Endodermal cell (in vitro differentiated cells): ENCODE results near the gene MAP3K5. TPM values are rescaled to one million over a fixed set of nuclear protein-coding genes. Genes with fewer than 3 reads are reported as not detected.

Experiments
- DNase-seq: peaks from one replicate; pipeline ENCODE4 v3.0.0-alpha.2; 2017
- H3K27ac ChIP-seq: 2 replicates; pipeline ENCODE4 v1.5.1; 2013; ENCODE audit warnings: mild to moderate bottlenecking, low read depth, low read length, moderate library complexity
- H3K27me3 ChIP-seq: 2 replicates; pipeline ENCODE4 v1.6.1; 2013; ENCODE audit warnings: mild to moderate bottlenecking, low read length, moderate library complexity; ENCODE audit not compliant: insufficient read depth, control insufficient read depth, poor library complexity, severe bottlenecking
- H3K36me3 ChIP-seq: 2 replicates; pipeline ENCODE4 v1.7.0; 2013; ENCODE audit warnings: mild to moderate bottlenecking, low read length, moderate library complexity; ENCODE audit not compliant: control insufficient read depth, insufficient read depth
- H3K4me1 ChIP-seq: one replicate; pipeline ENCODE4 v1.7.0; 2013; ENCODE audit warnings: low read length; ENCODE audit not compliant: control insufficient read depth, insufficient read depth
- H3K4me3 ChIP-seq: 2 replicates; pipeline ENCODE4 v1.5.1; 2013; ENCODE audit warnings: mild to moderate bottlenecking, low read length, moderate library complexity
- H3K9ac ChIP-seq: 2 replicates; pipeline ENCODE4 v1.6.1; 2013; ENCODE audit warnings: mild to moderate bottlenecking, low read length, moderate library complexity; ENCODE audit not compliant: poor library complexity, severe bottlenecking; ENCODE audit errors: extremely low read depth
- H3K9me3 ChIP-seq: 2 replicates; pipeline ENCODE4 v1.6.1; 2013; ENCODE audit warnings: mild to moderate bottlenecking, low read length, moderate library complexity; ENCODE audit not compliant: control insufficient read depth
- H3K27ac Mint-ChIP-seq: 2 replicates; pipeline ENCODE4 v1.8.0; 2020; ENCODE audit warnings: mixed read lengths
- H3K27me3 Mint-ChIP-seq: 2 replicates; pipeline ENCODE4 v1.8.0; 2021; ENCODE audit warnings: mild to moderate bottlenecking, mixed read lengths; ENCODE audit not compliant: insufficient read depth
- H3K36me3 Mint-ChIP-seq: 2 replicates; pipeline ENCODE4 v1.8.0; 2020; ENCODE audit warnings: low read depth, mixed read lengths
- H3K4me1 Mint-ChIP-seq: 2 replicates; pipeline ENCODE4 v1.8.0; 2020; ENCODE audit warnings: mixed read lengths
- H3K4me3 Mint-ChIP-seq: 2 replicates; pipeline ENCODE4 v1.8.0; 2020; ENCODE audit warnings: mild to moderate bottlenecking, moderate library complexity, mixed read lengths
- H3K9me3 Mint-ChIP-seq: 2 replicates; pipeline ENCODE4 v1.8.0; 2020; ENCODE audit warnings: mild to moderate bottlenecking, mixed read lengths
- CTCF ChIP-seq: fragments of 200-600 bp; sonication (generic); conservative IDR thresholded peaks from 2 replicates; pipeline ENCODE4 v1.5.0; 2021; ENCODE audit warnings: antibody characterized with exemption, mild to moderate bottlenecking
- WGBS, 2 experiments: methylation state at CpG; one replicate each; pipeline versions ENCODE4 v1.1.5 to v1.1.7; 2013; ENCODE audit warnings: missing lambda C conversion rate in 2 of 2, mixed read lengths in 1 of 2; ENCODE audit not compliant: insufficient coverage in 1 of 2, insufficient read length in 1 of 2; 5-methylcytosine and 5-hydroxymethylcytosine counted together
- total RNA-seq, 2 donors: library from RNA; stranded (reverse); fragmentation: NEBNext Ultra II Directional in 1 of 2; extraction: Animal tissue kit (Norgen Biotek cat#: 25700) in 1 of 2; gene quantifications; 2 replicates in 1 of 2; 3 replicates in 1 of 2; pipeline ENCODE4 v1.2.1, GENCODE V29; 2021

Gene MAP3K5
- total RNA-seq, 2 donors from 2014 or later: 1.6 to 3.4 TPM

- H3K4me3 Mint-ChIP-seq: no peak overlapping the region
- Histone ChIP-seq H3K27me3 (no peaks in the 10 kb centered on the region), H3K27ac (no peak overlapping the region), H3K9ac (no peak overlapping the region), H3K9me3 (no peaks in the 10 kb centered on the region), H3K36me3 (no peaks in the 10 kb centered on the region), H3K4me3 (no peak overlapping the region), H3K4me1 (no peaks in the 10 kb centered on the region)
- H3K9me3 Mint-ChIP-seq: no peaks in the 10 kb centered on the region
- peaks cover 2% of the 10 kb centered on the region for H3K4me1 Mint-ChIP-seq
- no peak for TF ChIP-seq CTCF
- no peaks in the 10 kb centered on the region for H3K36me3 Mint-ChIP-seq
- DNase-seq: no peak
- no peaks in the 10 kb centered on the region for H3K27me3 Mint-ChIP-seq
- 85 to 93% methylated on average over 6 to 7 of the region's 7 CpGs for WGBS, 2 experiments
- no peak overlapping the region for H3K27ac Mint-ChIP-seq
These were observed 17.0 kb upstream of the MAP3K5 start for GRCh38 chr6:136809091-136809860.

- H3K4me1 Mint-ChIP-seq: no peaks in the 10 kb centered on the region
- 100% methylated on average over 1 of the region's 1 CpG; no CpG with 5 or more reads in 1 of the 2 experiments for WGBS, 2 experiments
- H3K27me3 Mint-ChIP-seq: peaks cover 2% of the 10 kb centered on the region
- no peak overlapping the region for H3K4me3 Mint-ChIP-seq
- no peak overlapping the region for H3K27ac Mint-ChIP-seq
- H3K36me3 Mint-ChIP-seq: no peaks in the 10 kb centered on the region
- no peak for DNase-seq
- no peaks in the 10 kb centered on the region for H3K27me3 ChIP-seq
- no peaks in the 10 kb centered on the region for H3K9me3 ChIP-seq
- no peak for TF ChIP-seq CTCF
- no peaks in the 10 kb centered on the region for H3K36me3 ChIP-seq
- H3K27ac ChIP-seq: no peak overlapping the region
- no peak overlapping the region for H3K4me3 ChIP-seq
- H3K4me1 ChIP-seq: no peaks in the 10 kb centered on the region
- no peak overlapping the region for H3K9ac ChIP-seq
- H3K9me3 Mint-ChIP-seq: peaks cover 6% of the 10 kb centered on the region
These were observed 11.3 kb upstream of the MAP3K5 start for GRCh38 chr6:136803608-136804007.

GRCh38 chr6:136801581-136801980 is 9.3 kb upstream of the MAP3K5 start:
- H3K36me3 ChIP-seq: no peaks in the 10 kb centered on the region
- WGBS, 2 experiments: 90% methylated on average over 2 of the region's 2 CpGs; no CpG with 5 or more reads in 1 of the 2 experiments
- H3K4me1 ChIP-seq: no peaks in the 10 kb centered on the region
- H3K27me3 ChIP-seq: no peaks in the 10 kb centered on the region
- Mint-ChIP-seq H3K4me1 (no peaks in the 10 kb centered on the region), H3K36me3 (no peaks in the 10 kb centered on the region), H3K27ac (no peak overlapping the region), H3K9me3 (peaks cover 6% of the 10 kb centered on the region), H3K27me3 (peaks cover 2% of the 10 kb centered on the region), H3K4me3 (no peak overlapping the region)
- DNase-seq: no peak
- no peak for TF ChIP-seq CTCF
- no peak overlapping the region for H3K27ac ChIP-seq
- no peak overlapping the region for H3K9ac ChIP-seq
- H3K4me3 ChIP-seq: no peak overlapping the region
- no peaks in the 10 kb centered on the region for H3K9me3 ChIP-seq
